Measurements from ENCODE around the gene PCDHGA9. TPM values are rescaled to one million over a fixed set of nuclear protein-coding genes. Genes with fewer than 3 reads are reported as not detected.
"Not testable (repeated sequence)": the region's sequence is repeated elsewhere in the genome, so short reads cannot be mapped to it uniquely, and the experiment has no call there.

Gene PCDHGA9
- total RNA-seq, 1 experiment from 2014 or later = 1.9 TPM

DNA sequence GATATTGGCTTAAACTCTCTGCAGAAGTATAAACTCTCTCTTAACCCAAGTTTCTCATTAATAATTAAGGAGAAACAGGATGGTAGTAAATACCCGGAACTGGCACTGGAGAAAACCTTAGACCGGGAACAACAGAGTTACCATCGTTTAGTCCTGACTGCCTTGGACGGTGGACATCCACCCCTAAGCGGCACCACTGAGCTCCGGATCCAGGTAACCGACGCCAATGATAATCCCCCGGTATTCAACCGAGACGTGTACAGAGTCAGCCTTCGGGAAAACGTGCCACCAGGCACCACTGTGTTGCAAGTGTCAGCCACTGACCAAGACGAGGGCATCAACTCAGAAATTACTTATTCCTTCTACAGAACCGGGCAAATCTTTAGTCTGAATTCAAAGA is 4.0 kb upstream of the PCDHGA9 start:
- Histone ChIP-seq H3F3A (ENCODE audit: low read length, unreplicated experiment) (no peaks in the 10 kb centered on the region), H3K4me1 (ENCODE audit: insufficient read depth, low read length) (no peaks in the 10 kb centered on the region), H3K27me3 (ENCODE audit: low read length) (no peaks in the 10 kb centered on the region), H4K20me1 (ENCODE audit: low read length) (no peaks in the 10 kb centered on the region), H3K4me2 (ENCODE audit: low read length) (no peak overlapping the region), H3K9me3 (ENCODE audit: low read length) (peaks cover 7% of the 10 kb centered on the region; the same call in 1 of the 2 replicates), H3K27ac (ENCODE audit: low read length) (no peak overlapping the region), H3K36me3 (ENCODE audit: low read depth, low read length) (peaks cover 9% of the 10 kb centered on the region; the same call in 1 of the 2 replicates), H3K79me2 (ENCODE audit: low read length) (no peaks in the 10 kb centered on the region), H3K9ac (ENCODE audit: low read length) (no peak overlapping the region), H3K9me2 (replicated peaks; ENCODE audit: low read length) (no peaks in the 10 kb centered on the region), H3K4me3 (ENCODE audit: low read length) (peak overlapping the region; percentile 23), H2AFZ (ENCODE audit: low read length) (no peak overlapping the region)
- BruUV-seq (replicated peaks) = no TSS peak
- ChIA-PET CTCF (interaction anchor here (2.4 kb wide), 1 partner anchor 126 kb away, joined by 7 read pairs; no protein-coding TSS in a partner anchor), POLR2A (ENCODE audit: unreplicated experiment) (no interaction called here)
- DNase-seq (no peak), ATAC-seq (no peak)
- intact Hi-C loops (cut with micrococcal nuclease) = loop anchor here (5.0 kb wide), 1 partner anchor 109 kb away; no protein-coding TSS in a partner anchor
- TF ChIP-seq, protein P1, sequence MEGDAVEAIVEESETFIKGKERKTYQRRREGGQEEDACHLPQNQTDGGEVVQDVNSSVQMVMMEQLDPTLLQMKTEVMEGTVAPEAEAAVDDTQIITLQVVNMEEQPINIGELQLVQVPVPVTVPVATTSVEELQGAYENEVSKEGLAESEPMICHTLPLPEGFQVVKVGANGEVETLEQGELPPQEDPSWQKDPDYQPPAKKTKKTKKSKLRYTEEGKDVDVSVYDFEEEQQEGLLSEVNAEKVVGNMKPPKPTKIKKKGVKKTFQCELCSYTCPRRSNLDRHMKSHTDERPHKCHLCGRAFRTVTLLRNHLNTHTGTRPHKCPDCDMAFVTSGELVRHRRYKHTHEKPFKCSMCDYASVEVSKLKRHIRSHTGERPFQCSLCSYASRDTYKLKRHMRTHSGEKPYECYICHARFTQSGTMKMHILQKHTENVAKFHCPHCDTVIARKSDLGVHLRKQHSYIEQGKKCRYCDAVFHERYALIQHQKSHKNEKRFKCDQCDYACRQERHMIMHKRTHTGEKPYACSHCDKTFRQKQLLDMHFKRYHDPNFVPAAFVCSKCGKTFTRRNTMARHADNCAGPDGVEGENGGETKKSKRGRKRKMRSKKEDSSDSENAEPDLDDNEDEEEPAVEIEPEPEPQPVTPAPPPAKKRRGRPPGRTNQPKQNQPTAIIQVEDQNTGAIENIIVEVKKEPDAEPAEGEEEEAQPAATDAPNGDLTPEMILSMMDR (conservative IDR thresholded peaks at IDR 0.05; ENCODE audit: low read depth, low read length) = no peak
- TF ChIP-seq EZH2 (IDR thresholded peaks at IDR 0.05; ENCODE audit: low read length, unreplicated experiment) (no peak), EZH2phosphoT487 (IDR thresholded peaks at IDR 0.05; ENCODE audit: borderline replicate concordance, low read length) (no peak)

DNA sequence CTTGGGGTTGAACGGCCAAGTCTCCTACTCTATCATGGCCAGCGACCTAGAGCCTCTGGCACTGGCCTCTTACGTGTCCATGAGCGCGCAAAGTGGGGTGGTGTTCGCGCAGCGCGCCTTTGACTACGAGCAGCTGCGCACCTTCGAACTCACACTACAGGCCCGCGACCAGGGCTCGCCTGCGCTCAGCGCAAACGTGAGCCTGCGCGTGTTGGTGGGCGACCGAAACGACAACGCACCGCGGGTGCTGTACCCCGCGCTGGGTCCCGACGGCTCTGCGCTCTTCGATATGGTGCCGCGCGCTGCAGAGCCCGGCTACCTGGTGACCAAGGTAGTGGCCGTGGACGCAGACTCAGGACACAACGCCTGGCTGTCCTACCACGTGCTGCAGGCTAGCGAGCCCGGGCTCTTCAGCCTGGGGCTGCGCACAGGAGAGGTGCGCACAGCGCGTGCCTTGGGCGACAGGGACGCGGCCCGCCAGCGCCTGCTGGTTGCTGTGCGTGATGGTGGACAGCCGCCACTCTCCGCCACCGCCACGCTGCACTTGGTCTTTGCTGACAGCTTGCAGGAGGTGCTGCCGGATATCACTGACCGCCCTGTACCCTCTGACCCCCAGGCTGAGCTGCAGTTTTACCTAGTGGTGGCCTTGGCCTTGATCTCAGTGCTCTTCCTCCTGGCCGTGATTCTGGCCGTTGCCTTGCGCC is 2.9 kb upstream of the PCDHGA9 start:
- TF ChIP-seq EZH2phosphoT487 (IDR thresholded peaks at IDR 0.05; ENCODE audit: borderline replicate concordance, low read length) = no peak
- no peak for TF ChIP-seq EZH2 (IDR thresholded peaks at IDR 0.05; ENCODE audit: low read length, unreplicated experiment)
- TF ChIP-seq, protein P1 (conservative IDR thresholded peaks at IDR 0.05; ENCODE audit: low read depth, low read length) = no peak
- intact Hi-C loops (cut with micrococcal nuclease) = loop anchor here (5.0 kb wide), 1 partner anchor 108 kb away; no protein-coding TSS in a partner anchor
- no peak for DNase-seq
- Histone ChIP-seq H3K9me2 (replicated peaks; ENCODE audit: low read length) (no peaks in the 10 kb centered on the region), H3K27ac (ENCODE audit: low read length) (no peak overlapping the region), H3K9me3 (ENCODE audit: low read length) (peaks cover 7% of the 10 kb centered on the region; the same call in 1 of the 2 replicates), H3K4me2 (ENCODE audit: low read length) (no peak overlapping the region), H3K79me2 (ENCODE audit: low read length) (no peaks in the 10 kb centered on the region), H3K9ac (ENCODE audit: low read length) (no peak overlapping the region), H2AFZ (ENCODE audit: low read length) (no peak overlapping the region), H3K27me3 (ENCODE audit: low read length) (no peaks in the 10 kb centered on the region), H4K20me1 (ENCODE audit: low read length) (no peaks in the 10 kb centered on the region), H3K36me3 (ENCODE audit: low read depth, low read length) (peaks cover 9% of the 10 kb centered on the region; the same call in 1 of the 2 replicates), H3K4me1 (ENCODE audit: insufficient read depth, low read length) (no peaks in the 10 kb centered on the region), H3F3A (ENCODE audit: low read length, unreplicated experiment) (no peaks in the 10 kb centered on the region), H3K4me3 (ENCODE audit: low read length) (no peak overlapping the region)
- no TSS peak for BruUV-seq (replicated peaks)
- ChIA-PET POLR2A (ENCODE audit: unreplicated experiment) (no interaction called here), CTCF (no interaction called here)
- ATAC-seq = no peak

DNA sequence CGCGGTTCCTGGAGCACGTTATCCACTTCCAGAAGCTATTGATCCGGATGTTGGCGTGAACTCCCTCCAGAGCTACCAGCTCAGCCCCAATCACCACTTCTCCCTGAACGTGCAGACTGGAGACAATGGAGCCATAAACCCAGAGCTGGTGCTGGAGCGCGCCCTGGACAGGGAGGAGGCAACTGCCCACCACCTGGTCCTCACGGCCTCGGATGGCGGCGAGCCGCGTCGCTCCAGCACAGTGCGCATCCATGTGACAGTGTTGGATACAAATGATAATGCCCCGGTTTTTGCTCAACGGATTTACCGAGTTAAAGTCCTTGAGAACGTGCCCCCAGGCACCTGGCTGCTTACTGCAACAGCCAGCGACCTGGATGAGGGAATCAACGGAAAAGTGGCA is 809 bp downstream of the PCDHGA9 start:
- DNase-seq (no peak), ATAC-seq (no peak)
- H3K27ac ChIP-seq (ENCODE audit: low read length) = no peak overlapping the region
- no peaks in the 10 kb centered on the region for H3K9me2 ChIP-seq (replicated peaks; ENCODE audit: low read length)
- H3K4me2 ChIP-seq (ENCODE audit: low read length) = no peak overlapping the region
- no peaks in the 10 kb centered on the region for H3F3A ChIP-seq (ENCODE audit: low read length, unreplicated experiment)
- no peak overlapping the region for H3K4me3 ChIP-seq (ENCODE audit: low read length)
- no peak overlapping the region for H2AFZ ChIP-seq (ENCODE audit: low read length)
- CTCF ChIA-PET = no interaction called here
- H3K9me3 ChIP-seq (ENCODE audit: low read length) = peaks cover 14% of the 10 kb centered on the region; the same call in 1 of the 2 replicates
- intact Hi-C loops (cut with micrococcal nuclease) = no loop called here
- H3K79me2 ChIP-seq (ENCODE audit: low read length) = no peaks in the 10 kb centered on the region
- BruUV-seq (replicated peaks) = no TSS peak
- TF ChIP-seq, protein P1 (conservative IDR thresholded peaks at IDR 0.05; ENCODE audit: low read depth, low read length) = no peak
- TF ChIP-seq EZH2 (IDR thresholded peaks at IDR 0.05; ENCODE audit: low read length, unreplicated experiment) = no peak
- TF ChIP-seq EZH2phosphoT487 (IDR thresholded peaks at IDR 0.05; ENCODE audit: borderline replicate concordance, low read length) = no peak
- no peaks in the 10 kb centered on the region for H3K4me1 ChIP-seq (ENCODE audit: insufficient read depth, low read length)
- no peaks in the 10 kb centered on the region for H3K27me3 ChIP-seq (ENCODE audit: low read length)
- POLR2A ChIA-PET (ENCODE audit: unreplicated experiment) = no interaction called here
- no peaks in the 10 kb centered on the region for H4K20me1 ChIP-seq (ENCODE audit: low read length)
- H3K36me3 ChIP-seq (ENCODE audit: low read depth, low read length) = peaks cover 9% of the 10 kb centered on the region; the same call in 1 of the 2 replicates
- H3K9ac ChIP-seq (ENCODE audit: low read length) = no peak overlapping the region

GRCh38 chr5:141407790-141408505 is 5.4 kb downstream of the PCDHGA9 start, which contains the start of gene PCDHGB6:
TSS of gene PCDHGB6 (plus strand) at chr5:141408021. CDS start at chr5:141408203, 182 bp downstream.
- H4K20me1 ChIP-seq (ENCODE audit: low read length); H3K9me2 ChIP-seq (replicated peaks; ENCODE audit: low read length); intact Hi-C loops (cut with micrococcal nuclease); H3K36me3 ChIP-seq (ENCODE audit: low read depth, low read length); DNase-seq; H3F3A ChIP-seq (ENCODE audit: low read length, unreplicated experiment); H2AFZ ChIP-seq (ENCODE audit: low read length); H3K4me3 ChIP-seq (ENCODE audit: low read length); POLR2A ChIA-PET (ENCODE audit: unreplicated experiment); CTCF ChIA-PET; H3K4me2 ChIP-seq (ENCODE audit: low read length); H3K27ac ChIP-seq (ENCODE audit: low read length); ATAC-seq; H3K27me3 ChIP-seq (ENCODE audit: low read length); H3K79me2 ChIP-seq (ENCODE audit: low read length); H3K9ac ChIP-seq (ENCODE audit: low read length); BruUV-seq (replicated peaks); H3K4me1 ChIP-seq (ENCODE audit: insufficient read depth, low read length): not testable (repeated sequence)
- H3K9me3 ChIP-seq (ENCODE audit: low read length) = 0 out of 2 replicates have a peak, but pooled peaks cover 11% of the 10 kb centered on the region

Measured in PC-3 (cell line).